Activated CD4-positive, alpha-beta T cell treated with anti-CD3 and anti-CD28 coated beads, Interleukin-2, amount 50 U/mL, for 24 hours (primary cell): ENCODE measurements around the gene ADCY7.
"Not testable (repeated sequence)": the region's sequence is repeated elsewhere in the genome, so short reads cannot be mapped to it uniquely, and the experiment has no call there.

ENCODE experiments used
- DNase-seq, 2 donors: peaks; one replicate each; pipeline ENCODE4 v3.0.0-alpha.2; 2020; ENCODE audit warnings: low read depth in 1 of 2, low spot score in 1 of 2

Gene ADCY7

GRCh38 chr16:50266337-50267091 is at the start of gene ADCY7:
Gene ADCY7 (plus strand): TSS chr16:50266551. CDS start chr16:50288180, 21,629 bp downstream.
- peak; percentile 66 to 83 for DNase-seq

- no peak for DNase-seq
Measured at GRCh38 chr16:50219402-50219975, 46.9 kb upstream of the ADCY7 start.

- DNase-seq = no peak
Measured at GRCh38 chr16:50224286-50224685, 42.1 kb upstream of the ADCY7 start.

- DNase-seq = no peak
Measured at GRCh38 chr16:50227120-50227519, 39.2 kb upstream of the ADCY7 start.

- DNase-seq = no peak
Measured at GRCh38 chr16:50227665-50228064, 38.7 kb upstream of the ADCY7 start.

GRCh38 chr16:50228364-50228868 is 37.9 kb upstream of the ADCY7 start:
- DNase-seq = no peak

GRCh38 chr16:50229149-50229726 is 37.1 kb upstream of the ADCY7 start:
- DNase-seq = no peak

- DNase-seq = no peak
Measured at GRCh38 chr16:50234771-50235556, 31.4 kb upstream of the ADCY7 start.

GRCh38 chr16:50235581-50235980 is 30.8 kb upstream of the ADCY7 start:
- no peak for DNase-seq

- no peak for DNase-seq
Measured at GRCh38 chr16:50238314-50238713, 28.0 kb upstream of the ADCY7 start.

GRCh38 chr16:50238868-50239301 is 27.5 kb upstream of the ADCY7 start:
- no peak for DNase-seq

GRCh38 chr16:50243024-50243423 is 23.3 kb upstream of the ADCY7 start:
- not testable (repeated sequence) for DNase-seq

- DNase-seq = no peak
Measured at GRCh38 chr16:50244140-50244503, 22.2 kb upstream of the ADCY7 start.

GRCh38 chr16:50244504-50245416 is 21.6 kb upstream of the ADCY7 start:
- no peak for DNase-seq

GRCh38 chr16:50245417-50246298 is 20.7 kb upstream of the ADCY7 start:
- DNase-seq = peak in 1 of 2 donors; percentile 56

GRCh38 chr16:50246299-50247122 is 19.8 kb upstream of the ADCY7 start:
- no peak for DNase-seq

- DNase-seq = no peak
Measured at GRCh38 chr16:50247123-50247905, 19.0 kb upstream of the ADCY7 start.
